HG03575 (cell line): Measurements from ENCODE around the gene PEA15.

Source experiments
- ATAC-seq: cut with Tn5 transposase; IDR thresholded peaks from one replicate; pipeline ENCODE4 v1.9.1; 2021; ENCODE audit not compliant: unreplicated experiment, insufficient number of reproducible peaks, low FRiP score; ENCODE audit errors: extremely low read depth

The PEA15 gene

GRCh38 chr1:160206421-160207117 lies 1.4 kb downstream of the PEA15 start:
- no peak for ATAC-seq

GRCh38 chr1:160207118-160207650 lies 2.0 kb downstream of the PEA15 start:
- no peak for ATAC-seq

GRCh38 chr1:160207771-160208556 lies 2.8 kb downstream of the PEA15 start:
- no peak for ATAC-seq

- no peak for ATAC-seq
Observed at GRCh38 chr1:160208557-160209320, 3.6 kb downstream of the PEA15 start.

GRCh38 chr1:160209321-160210046 lies 4.3 kb downstream of the PEA15 start:
- ATAC-seq: no peak

- ATAC-seq: no peak
Observed at GRCh38 chr1:160210561-160210960, 5.4 kb downstream of the PEA15 start.

GRCh38 chr1:160211046-160211790 lies 6.0 kb downstream of the PEA15 start:
- ATAC-seq: no peak

- ATAC-seq: no peak
Observed at GRCh38 chr1:160214481-160215140, 9.4 kb downstream of the PEA15 start.

- ATAC-seq: no peak
Observed at GRCh38 chr1:160216301-160216700, 11.1 kb downstream of the PEA15 start.

- ATAC-seq: no peak
Observed at GRCh38 chr1:160217481-160218051, 12.4 kb downstream of the PEA15 start.

GRCh38 chr1:160219062-160219929 lies 14.1 kb downstream of the PEA15 start:
- no peak for ATAC-seq

GRCh38 chr1:160220301-160220700 lies 15.1 kb downstream of the PEA15 start:
- ATAC-seq: no peak

GRCh38 chr1:160221089-160221488 lies 15.9 kb downstream of the PEA15 start:
- no peak for ATAC-seq

GRCh38 chr1:160222546-160222945 lies 17.4 kb downstream of the PEA15 start:
- ATAC-seq: no peak

GRCh38 chr1:160224606-160225005 lies 19.4 kb downstream of the PEA15 start:
- ATAC-seq: no peak

GRCh38 chr1:160225345-160225744 lies 20.2 kb downstream of the PEA15 start:
- ATAC-seq: no peak

- no peak for ATAC-seq
Observed at GRCh38 chr1:160226623-160227022, 21.4 kb downstream of the PEA15 start.
